Loucy (cell line): Measurements from ENCODE around the gene CENPH.

Experiments
- EZH2phosphoT487 ChIP-seq: fragments of 200-600 bp; IDR thresholded peaks from 2 replicates; pipeline ENCODE4 v1.6.1; 2018; ENCODE audit warnings: antibody characterized with exemption, mild to moderate bottlenecking, moderate library complexity, borderline replicate concordance
- TF ChIP-seq, protein P1 (sequence below): fragments of 200-600 bp; sonication (generic); conservative IDR thresholded peaks from 2 replicates; pipeline ENCODE4 v1.5.1; 2014; ENCODE audit warnings: mild to moderate bottlenecking, antibody characterized with exemption, low read length

- TF ChIP-seq, protein P1, sequence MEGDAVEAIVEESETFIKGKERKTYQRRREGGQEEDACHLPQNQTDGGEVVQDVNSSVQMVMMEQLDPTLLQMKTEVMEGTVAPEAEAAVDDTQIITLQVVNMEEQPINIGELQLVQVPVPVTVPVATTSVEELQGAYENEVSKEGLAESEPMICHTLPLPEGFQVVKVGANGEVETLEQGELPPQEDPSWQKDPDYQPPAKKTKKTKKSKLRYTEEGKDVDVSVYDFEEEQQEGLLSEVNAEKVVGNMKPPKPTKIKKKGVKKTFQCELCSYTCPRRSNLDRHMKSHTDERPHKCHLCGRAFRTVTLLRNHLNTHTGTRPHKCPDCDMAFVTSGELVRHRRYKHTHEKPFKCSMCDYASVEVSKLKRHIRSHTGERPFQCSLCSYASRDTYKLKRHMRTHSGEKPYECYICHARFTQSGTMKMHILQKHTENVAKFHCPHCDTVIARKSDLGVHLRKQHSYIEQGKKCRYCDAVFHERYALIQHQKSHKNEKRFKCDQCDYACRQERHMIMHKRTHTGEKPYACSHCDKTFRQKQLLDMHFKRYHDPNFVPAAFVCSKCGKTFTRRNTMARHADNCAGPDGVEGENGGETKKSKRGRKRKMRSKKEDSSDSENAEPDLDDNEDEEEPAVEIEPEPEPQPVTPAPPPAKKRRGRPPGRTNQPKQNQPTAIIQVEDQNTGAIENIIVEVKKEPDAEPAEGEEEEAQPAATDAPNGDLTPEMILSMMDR: no peak
- TF ChIP-seq EZH2phosphoT487: no peak
Measured at GRCh38 chr5:69188811-69189161, 597 bp upstream of the CENPH start.
